NT2/D1 (cell line): Measurements from ENCODE around the gene LIPA.

Source experiments
- YY1 ChIP-seq: IDR thresholded peaks from 2 replicates; pipeline ENCODE4 v1.6.1; 2011; ENCODE audit not compliant: insufficient read length, insufficient read depth
- ZNF274 ChIP-seq: IDR thresholded peaks from 2 replicates; pipeline ENCODE4 v1.6.1; 2011; ENCODE audit warnings: mild to moderate bottlenecking, low read depth, low read length

- TF ChIP-seq YY1, result no peak
- no peak for TF ChIP-seq ZNF274
These were observed 49.7 kb upstream of the LIPA start for GRCh38 chr10:89301232-89301631.
